T-cell (primary cell): ENCODE data around the gene ATAD5. TPM values are rescaled to one million over a fixed set of nuclear protein-coding genes. Genes with fewer than 3 reads are reported as not detected.
A peak's percentile ranks its signal among the peaks of the same experiment; 100 is the strongest.
"Not testable (repeated sequence)": the region's sequence is repeated elsewhere in the genome, so short reads cannot be mapped to it uniquely, and the experiment has no call there.

Experiments
- ATAC-seq, 4 experiments: fragments of 200-7000 bp in 3 of 4; fragments of 150-1000 bp in 1 of 4; cut with Tn5 transposase; replicated peaks in 1 of 4; 1 replicate in 3 of 4; 2 replicates in 1 of 4; pipeline ENCODE4 v1.10.0; 2021; ENCODE audit warnings: moderate library complexity in 3 of 4, mild to moderate bottlenecking in 2 of 4, moderate number of reproducible peaks in 1 of 4
- CTCF ChIA-PET, 2 donors: fragments of 300-600 bp; sonication (Branson Sonifier 250); formaldehyde crosslinking; loops; one replicate each; lab custom pipeline; 2022; ENCODE audit warnings: antibody characterized with exemption in 2 of 2; lab: Charles Lee
- POLR2A ChIA-PET, 2 donors: fragments of 300-600 bp; sonication (Branson Sonifier 250); formaldehyde crosslinking; loops; one replicate each; lab custom pipeline; 2022; ENCODE audit warnings: antibody characterized with exemption in 2 of 2; lab: Charles Lee
- DNase-seq, 35 experiments: peaks; one replicate each; pipeline versions ENCODE4 v3.0.0 to v3.0.0-alpha.2; 2013 to 2023
- H3K27ac ChIP-seq: one replicate; pipeline ENCODE4 v1.5.1; 2013; ENCODE audit warnings: low read length
- H3K27me3 ChIP-seq, 2 experiments: replicated peaks in 1 of 2; 1 replicate in 1 of 2; 2 replicates in 1 of 2; pipeline versions ENCODE4 v1.6.1 to v1.7.0; 2013; ENCODE audit warnings: low read length in 1 of 2, mixed read lengths in 1 of 2; ENCODE audit not compliant: control insufficient read depth in 2 of 2, insufficient read depth in 2 of 2; ENCODE audit errors: extremely low read depth in 1 of 2
- H3K36me3 ChIP-seq, 2 donors: 1 replicate in 1 of 2; 2 replicates in 1 of 2; pipeline versions ENCODE4 v1.6.1 to v1.7.0; 2013; ENCODE audit warnings: low read length in 1 of 2; ENCODE audit not compliant: control insufficient read depth in 2 of 2, insufficient read depth in 1 of 2; ENCODE audit errors: extremely low read depth in 1 of 2
- H3K4me1 ChIP-seq, 2 experiments: 1 replicate in 1 of 2; 2 replicates in 1 of 2; pipeline versions ENCODE4 v1.6.1 to v1.7.0; 2013; ENCODE audit warnings: low read length in 2 of 2, mixed read lengths in 1 of 2; ENCODE audit not compliant: insufficient read depth in 2 of 2, control insufficient read depth in 1 of 2; ENCODE audit errors: extremely low read depth in 1 of 2
- H3K4me3 ChIP-seq, 2 donors: 1 replicate in 1 of 2; 2 replicates in 1 of 2; pipeline versions ENCODE4 v1.5.1 to v1.7.0; 2013; ENCODE audit warnings: mild to moderate bottlenecking in 2 of 2, low read length in 1 of 2, moderate library complexity in 1 of 2; ENCODE audit not compliant: control insufficient read depth in 1 of 2; ENCODE audit errors: extremely low read depth in 1 of 2
- H3K9me3 ChIP-seq: 2 replicates; pipeline ENCODE4 v1.7.0; 2013
- H3K27ac Mint-ChIP-seq, 2 donors: one replicate each; pipeline ENCODE4 v1.8.0; 2020 to 2021; ENCODE audit warnings: mild to moderate bottlenecking in 2 of 2, mixed read lengths in 2 of 2
- H3K27me3 Mint-ChIP-seq, 2 donors: one replicate each; pipeline ENCODE4 v1.8.0; 2021 to 2022; ENCODE audit warnings: mixed read lengths in 2 of 2
- H3K36me3 Mint-ChIP-seq: one replicate; pipeline ENCODE4 v1.8.0; 2021; ENCODE audit warnings: mixed read lengths
- H3K4me1 Mint-ChIP-seq, 3 donors: one replicate each; pipeline ENCODE4 v1.8.0; 2020 to 2022; ENCODE audit warnings: mixed read lengths in 3 of 3, mild to moderate bottlenecking in 1 of 3
- H3K4me3 Mint-ChIP-seq, 3 donors: one replicate each; pipeline ENCODE4 v1.8.0; 2020 to 2022; ENCODE audit warnings: mild to moderate bottlenecking in 3 of 3, mixed read lengths in 3 of 3, moderate library complexity in 3 of 3
- H3K9me3 Mint-ChIP-seq, 3 donors: one replicate each; pipeline ENCODE4 v1.8.0; 2020 to 2022; ENCODE audit warnings: mixed read lengths in 3 of 3
- WGBS: methylation state at CpG from one replicate; pipeline ENCODE4 v1.1.5; 2013; ENCODE audit warnings: missing lambda C conversion rate; ENCODE audit not compliant: insufficient coverage; 5-methylcytosine and 5-hydroxymethylcytosine counted together
- total RNA-seq, 35 experiments: library from RNA in 6 of 35; stranded (reverse) in 6 of 35; fragments of 120-200 nt in 1 of 35; gene quantifications; one replicate each; pipeline versions ENCODE4 v1.2.1 to v1.2.4 and lab custom pipeline; 2013 to 2026

The ATAD5 gene
- total RNA-seq, 5 donors from 2014 or later (not counting 1 experiment from before 2014, with no cell fraction given): 3.9 to 5.3 (median 4.2) TPM

GRCh38 chr17:30809867-30810266 lies 21.9 kb upstream of the ATAD5 start:
- peak overlapping the region; percentile 76 for H3K27ac ChIP-seq
- ATAC-seq: no peak
- H3K9me3 ChIP-seq: no peaks in the 10 kb centered on the region
- H3K4me1 ChIP-seq: peaks cover 57 to 73% of the 10 kb centered on the region in 2 experiments
- Mint-ChIP-seq H3K9me3 (no peaks in the 10 kb centered on the region), H3K27ac (peak overlapping the region; percentile 99), H3K4me3 (peak overlapping the region; percentile 80 to 87 (median 80)), H3K36me3 (peaks cover 3% of the 10 kb centered on the region), H3K27me3 (no peaks in the 10 kb centered on the region), H3K4me1 (peaks cover 64 to 74% (median 71%) of the 10 kb centered on the region in 3 donors)
- H3K36me3 ChIP-seq: no peaks in the 10 kb centered on the region
- H3K27me3 ChIP-seq: no peaks in the 10 kb centered on the region
- WGBS: no CpG with 5 or more reads among the region's 6 CpGs
- no peak for DNase-seq
- H3K4me3 ChIP-seq: peak overlapping the region; percentile 22 to 42
- CTCF ChIA-PET: interaction anchor here (1.0 to 2.9 kb wide), 4 partner anchors 12 to 20 kb away, joined by 3 to 48 read pairs (median 14); partner anchors contain the start of gene CRLF3 (in 1 of the 2)
- POLR2A ChIA-PET: interaction anchor here (0.6 to 0.8 kb wide), 3 partner anchors 12 to 510 kb away, joined by 5 to 8 read pairs (median 5); no protein-coding TSS in a partner anchor

- peak overlapping the region in 1 of 2 donors; percentile 19 for H3K4me3 ChIP-seq
- no peaks in the 10 kb centered on the region for H3K27me3 Mint-ChIP-seq
- H3K9me3 ChIP-seq: no peaks in the 10 kb centered on the region
- no peaks in the 10 kb centered on the region for H3K27me3 ChIP-seq
- POLR2A ChIA-PET: no interaction called here
- H3K4me1 ChIP-seq: peaks cover 56 to 78% of the 10 kb centered on the region in 2 experiments
- H3K36me3 ChIP-seq: no peaks in the 10 kb centered on the region
- DNase-seq: peak in 1 of 35 experiments; percentile 32
- peaks cover 55 to 73% (median 69%) of the 10 kb centered on the region in 3 donors for H3K4me1 Mint-ChIP-seq
- H3K36me3 Mint-ChIP-seq: peaks cover 8% of the 10 kb centered on the region
- WGBS: 15% methylated on average over 2 of the region's 5 CpGs
- peak overlapping the region; percentile 91 to 98 for H3K27ac Mint-ChIP-seq
- CTCF ChIA-PET: interaction anchor here in 1 of 2 donors (1.0 to 1.2 kb wide), 2 partner anchors 10 to 12 kb away, joined by 3 read pairs; partner anchors contain the start of gene CRLF3
- peak in 1 of 4 experiments; percentile 28 for ATAC-seq
- peak overlapping the region; percentile 60 for H3K27ac ChIP-seq
- H3K4me3 Mint-ChIP-seq: peak overlapping the region; percentile 29 to 72 (median 57)
- H3K9me3 Mint-ChIP-seq: no peaks in the 10 kb centered on the region
These were observed 19.3 kb upstream of the ATAD5 start for GRCh38 chr17:30812218-30813177.

- H3K27me3 ChIP-seq, H3K9me3 Mint-ChIP-seq, DNase-seq, H3K9me3 ChIP-seq, H3K4me3 ChIP-seq, ATAC-seq, H3K27me3 Mint-ChIP-seq, H3K36me3 ChIP-seq, H3K27ac ChIP-seq, CTCF ChIA-PET: not testable (repeated sequence)
- peaks cover 55 to 84% of the 10 kb centered on the region in 2 experiments for H3K4me1 ChIP-seq
- Mint-ChIP-seq H3K4me1 (peaks cover 59 to 73% (median 71%) of the 10 kb centered on the region in 3 donors), H3K27ac (peak overlapping the region in 1 of 2 donors; percentile 66), H3K4me3 (peak overlapping the region in 1 of 3 donors; percentile 37), H3K36me3 (peaks cover 16% of the 10 kb centered on the region)
- POLR2A ChIA-PET: interaction anchor here (0.6 to 0.7 kb wide), 2 partner anchors 492 to 1246 kb away, joined by 3 to 8 read pairs; no protein-coding TSS in a partner anchor
- 100% methylated on average over 5 of the region's 12 CpGs for WGBS
These were observed 17.5 kb upstream of the ATAD5 start for GRCh38 chr17:30814236-30814635.

GRCh38 chr17:30814860-30815259 lies 16.9 kb upstream of the ATAD5 start:
- H3K4me1 Mint-ChIP-seq: peaks cover 59 to 73% (median 71%) of the 10 kb centered on the region in 3 donors
- H3K9me3 ChIP-seq, H3K36me3 ChIP-seq, H3K27me3 ChIP-seq, H3K27me3 Mint-ChIP-seq, ATAC-seq, H3K9me3 Mint-ChIP-seq, H3K27ac ChIP-seq, DNase-seq, H3K4me3 ChIP-seq: not testable (repeated sequence)
- WGBS: no CpG with 5 or more reads among the region's 9 CpGs
- H3K4me1 ChIP-seq: peaks cover 55 to 82% of the 10 kb centered on the region in 2 experiments
- POLR2A ChIA-PET: interaction anchor here (0.6 to 0.7 kb wide), 2 partner anchors 492 to 1247 kb away, joined by 3 to 8 read pairs; no protein-coding TSS in a partner anchor
- CTCF ChIA-PET: interaction anchor here in 1 of 2 donors (0.7 kb wide), 1 partner anchor 495 kb away, joined by 4 read pairs; no protein-coding TSS in a partner anchor
- peak overlapping the region; percentile 11 to 66 for H3K27ac Mint-ChIP-seq
- H3K36me3 Mint-ChIP-seq: peaks cover 15% of the 10 kb centered on the region
- peak overlapping the region in 1 of 3 donors; percentile 37 for H3K4me3 Mint-ChIP-seq

GRCh38 chr17:30816165-30816564 lies 15.6 kb upstream of the ATAD5 start:
- POLR2A ChIA-PET: interaction anchor here in 1 of 2 donors (0.6 to 0.7 kb wide), 2 partner anchors 16 to 1432 kb away, joined by 3 to 10 read pairs; no protein-coding TSS in a partner anchor

More at GRCh38 chr17:30816165-30816564, 15.6 kb upstream of the ATAD5 start:
- Mint-ChIP-seq H3K27me3 (no peaks in the 10 kb centered on the region), H3K4me1 (peaks cover 62 to 75% (median 72%) of the 10 kb centered on the region in 3 donors), H3K9me3 (no peaks in the 10 kb centered on the region), H3K27ac (peak overlapping the region; percentile 74 to 79), H3K36me3 (peaks cover 13% of the 10 kb centered on the region), H3K4me3 (peak overlapping the region in 1 of 3 donors; percentile 93)
- Histone ChIP-seq H3K4me1 (peaks cover 57 to 79% of the 10 kb centered on the region in 2 experiments), H3K36me3 (peaks cover 0 to 3% of the 10 kb centered on the region in 2 donors), H3K27me3 (no peaks in the 10 kb centered on the region), H3K4me3 (no peak overlapping the region), H3K9me3 (no peaks in the 10 kb centered on the region), H3K27ac (no peak overlapping the region)
- no CpG with 5 or more reads among the region's 7 CpGs for WGBS
- CTCF ChIA-PET: interaction anchor here in 1 of 2 donors (0.6 to 0.7 kb wide), 2 partner anchors 25 to 1042 kb away, joined by 5 to 11 read pairs; no protein-coding TSS in a partner anchor
- no peak for DNase-seq
- ATAC-seq: no peak
